ENCODE results near the gene SLX4IP. TPM values are rescaled to one million over a fixed set of nuclear protein-coding genes. Genes with fewer than 3 reads are reported as not detected.

Gene SLX4IP
- total RNA-seq, 1 donor from 2014 or later = 2.8 TPM

DNA sequence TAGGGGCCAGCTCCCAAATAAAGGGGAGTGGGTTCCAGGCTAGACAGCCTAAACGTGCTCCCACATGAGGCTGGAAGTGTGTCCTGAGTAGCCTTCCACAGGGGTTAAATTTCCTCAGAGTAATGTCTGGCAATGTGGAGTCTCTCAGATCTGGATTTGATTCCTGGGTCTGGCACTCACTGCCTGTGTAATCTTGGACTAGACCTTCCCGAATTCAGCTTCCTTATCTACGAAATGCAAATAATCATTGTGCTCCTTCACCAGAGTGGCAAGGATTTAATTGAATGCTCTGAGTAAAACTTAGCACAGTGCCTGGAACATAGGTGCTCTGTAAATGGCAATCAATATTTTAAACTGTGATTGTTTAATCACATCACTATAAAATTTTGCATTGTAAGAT, 114.4 kb downstream of the SLX4IP start:
- no peak for DNase-seq (ENCODE audit: low read depth, low spot score)

DNA sequence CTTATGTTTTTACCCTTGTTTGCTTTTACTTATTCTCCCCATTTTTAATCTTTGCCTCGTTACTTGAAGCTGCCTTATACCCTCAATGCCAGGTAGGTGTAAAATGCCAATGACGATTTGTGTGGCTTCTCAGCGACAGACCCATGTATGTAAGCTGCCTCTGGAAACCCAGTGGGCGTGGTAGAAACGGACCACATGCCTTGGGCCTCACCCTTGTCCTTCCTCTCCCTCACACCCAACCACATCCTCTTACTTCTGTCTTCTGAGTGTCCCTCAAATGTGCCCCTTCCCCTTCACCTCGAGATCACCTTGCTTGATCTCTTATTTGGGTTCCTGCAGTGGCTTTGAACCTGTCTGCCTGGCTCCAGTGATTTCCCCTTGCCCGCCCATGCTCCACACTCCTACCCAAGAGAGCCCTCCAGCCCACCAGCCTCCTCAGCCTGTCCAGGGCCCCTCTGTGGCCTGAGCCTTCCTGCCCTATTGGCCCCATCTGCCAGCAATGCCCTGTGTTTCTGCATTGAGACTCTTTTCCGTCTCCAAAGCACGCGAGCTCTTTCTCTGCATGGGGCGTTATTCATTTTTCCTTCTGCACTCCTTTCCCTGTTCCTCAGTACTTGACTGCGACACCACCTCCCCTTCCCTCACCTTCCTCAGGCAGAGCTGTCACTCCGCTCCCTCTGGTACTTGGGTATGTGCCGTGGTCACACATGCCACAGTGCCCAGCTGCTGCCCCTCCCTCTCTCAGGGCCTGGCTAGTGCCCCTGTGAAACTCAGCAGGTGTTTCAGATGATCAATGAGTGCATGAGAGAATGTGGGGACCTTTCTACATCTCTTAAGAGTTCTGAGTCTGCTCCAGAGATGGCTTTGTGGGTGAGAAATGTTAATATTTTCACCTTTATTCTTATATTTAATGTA, 115.4 kb downstream of the SLX4IP start:
- no peak for DNase-seq (ENCODE audit: low read depth, low spot score)

DNA sequence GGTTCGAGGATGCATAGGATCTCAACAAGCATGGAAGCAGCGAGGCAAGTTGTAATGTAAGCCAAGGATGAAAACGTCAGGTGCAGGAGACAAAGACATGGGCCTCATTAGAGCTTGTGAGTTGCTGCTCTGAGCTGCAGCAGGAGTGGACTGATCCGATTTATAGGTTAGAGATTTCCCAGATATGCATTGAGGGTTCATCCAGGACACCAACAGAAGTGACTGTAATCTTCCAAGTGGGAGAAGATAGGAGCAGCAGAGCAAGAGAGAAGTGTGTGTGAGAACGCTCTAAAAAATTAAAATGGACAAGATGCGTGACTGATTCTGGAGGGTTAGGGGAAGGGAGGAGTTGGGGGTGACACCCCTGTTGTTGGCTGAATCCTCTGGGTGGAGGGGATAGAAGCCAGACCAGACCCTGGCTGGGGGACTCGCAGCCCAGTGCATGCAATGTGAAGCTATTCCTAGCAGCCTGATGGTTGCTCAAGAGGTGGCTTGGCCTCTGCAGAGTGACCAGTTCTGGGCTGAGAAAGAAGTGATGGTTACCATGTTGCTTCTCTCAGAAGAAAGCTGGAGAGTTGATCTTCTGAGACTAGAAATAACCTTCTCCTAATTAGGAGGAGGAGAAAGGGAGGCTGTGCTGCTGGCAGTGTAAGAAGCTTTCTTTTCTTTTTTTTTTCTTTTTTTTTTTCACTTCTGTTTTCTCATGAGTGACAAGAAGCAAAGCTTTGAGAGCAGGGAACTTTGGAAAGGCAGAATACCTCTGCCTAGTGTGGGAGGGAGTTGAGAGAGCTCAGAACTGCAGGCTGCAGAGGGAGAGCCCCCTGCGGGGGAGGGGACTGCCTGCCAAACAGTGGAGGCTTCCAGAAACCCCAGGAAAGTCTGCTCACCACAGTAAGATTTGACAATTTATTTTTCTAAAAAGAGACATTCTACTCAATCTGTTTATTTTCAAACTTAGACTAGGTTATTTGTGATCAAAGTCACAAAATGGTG, 116.9 kb downstream of the SLX4IP start:
- DNase-seq (ENCODE audit: low read depth, low spot score) = no peak

DNA sequence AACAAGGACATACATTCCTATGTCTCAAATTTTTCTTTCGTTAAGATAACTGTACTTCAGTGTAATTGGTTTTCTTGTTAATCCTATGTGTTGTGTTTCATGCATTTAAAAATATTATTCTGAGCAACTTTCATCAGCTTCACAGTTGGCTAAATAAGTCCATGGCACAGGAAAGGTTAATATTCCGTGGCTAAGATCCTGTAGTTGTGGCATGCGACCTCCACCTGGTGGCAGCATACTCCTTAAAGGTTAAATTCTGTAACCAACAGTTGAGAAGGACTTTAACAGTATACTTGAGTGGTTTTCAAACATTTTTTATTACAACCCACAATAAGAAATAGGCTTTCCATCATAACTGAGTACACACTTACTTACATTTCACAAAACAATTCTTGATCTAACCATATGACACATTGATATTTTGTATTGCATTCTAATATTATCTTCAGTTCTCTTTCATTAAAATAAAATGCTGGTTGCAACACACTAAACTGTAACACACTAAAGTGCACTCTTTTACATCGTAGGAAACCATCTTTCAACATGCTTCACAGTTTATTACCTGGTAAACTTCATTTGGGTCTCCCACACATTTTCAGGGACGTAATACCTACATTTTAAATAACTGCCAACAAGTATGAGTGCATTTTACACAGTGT, 118.3 kb downstream of the SLX4IP start:
- DNase-seq (ENCODE audit: low read depth, low spot score) = no peak

DNA sequence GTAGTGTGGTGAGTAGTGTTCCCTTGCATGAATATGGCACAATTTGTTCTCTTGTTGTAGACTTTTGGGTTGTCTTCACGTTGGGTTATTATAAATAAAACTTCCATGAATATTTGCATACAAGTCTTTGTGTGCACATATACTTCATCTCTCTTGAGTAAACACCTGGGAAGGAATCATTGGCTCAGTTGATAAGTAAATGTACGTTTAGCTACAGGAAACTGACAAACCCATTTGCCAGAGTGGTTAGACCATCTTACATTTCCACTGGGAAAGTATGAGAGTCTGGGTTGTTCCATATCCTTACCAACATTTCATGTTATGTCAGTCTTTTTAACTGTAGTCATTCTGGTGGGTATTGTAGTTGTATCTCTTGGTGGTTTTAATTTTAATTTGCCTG, 119.2 kb downstream of the SLX4IP start:
- DNase-seq (ENCODE audit: low read depth, low spot score) = no peak

DNA sequence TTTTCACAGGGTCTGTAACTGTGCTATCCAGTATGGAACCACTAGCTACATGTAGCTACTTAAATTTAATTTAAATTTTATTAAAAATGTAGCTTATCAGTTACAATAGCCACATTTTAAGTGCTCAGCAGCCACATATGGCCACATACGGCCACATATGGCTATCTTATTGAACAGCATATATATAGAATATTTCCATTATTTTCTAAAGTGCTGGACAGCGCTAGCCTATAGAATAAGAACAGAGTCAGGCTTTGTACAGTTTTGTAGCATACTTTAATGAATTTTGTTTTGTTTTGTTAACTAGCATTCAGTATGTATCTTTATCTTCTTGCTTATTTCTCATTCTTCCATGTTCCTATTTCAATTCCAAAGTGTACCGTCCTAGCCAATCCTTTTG, 120.3 kb downstream of the SLX4IP start:
- DNase-seq (ENCODE audit: low read depth, low spot score) = no peak

DNA sequence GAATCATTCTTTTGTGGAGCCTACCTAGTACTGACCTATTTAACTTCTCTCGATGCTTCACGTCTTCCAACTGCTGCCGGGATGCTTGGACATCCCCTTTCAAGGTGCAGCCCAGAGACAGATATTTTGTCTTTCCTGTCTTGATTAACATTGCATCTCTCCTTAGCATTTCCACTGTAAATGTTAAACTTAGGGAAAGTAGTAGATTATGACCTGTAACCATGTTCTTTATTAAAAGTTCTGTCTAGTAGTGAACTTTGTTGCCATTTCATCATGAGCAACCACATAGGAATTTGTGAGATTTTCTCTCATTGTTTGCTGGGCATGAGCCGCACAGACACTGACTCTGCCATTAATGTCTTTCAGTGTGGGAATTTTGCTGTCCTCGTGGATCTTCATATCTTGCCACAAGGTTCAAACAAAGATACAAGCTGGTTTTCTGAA, 120.8 kb downstream of the SLX4IP start:
- DNase-seq (ENCODE audit: low read depth, low spot score) = no peak

DNA sequence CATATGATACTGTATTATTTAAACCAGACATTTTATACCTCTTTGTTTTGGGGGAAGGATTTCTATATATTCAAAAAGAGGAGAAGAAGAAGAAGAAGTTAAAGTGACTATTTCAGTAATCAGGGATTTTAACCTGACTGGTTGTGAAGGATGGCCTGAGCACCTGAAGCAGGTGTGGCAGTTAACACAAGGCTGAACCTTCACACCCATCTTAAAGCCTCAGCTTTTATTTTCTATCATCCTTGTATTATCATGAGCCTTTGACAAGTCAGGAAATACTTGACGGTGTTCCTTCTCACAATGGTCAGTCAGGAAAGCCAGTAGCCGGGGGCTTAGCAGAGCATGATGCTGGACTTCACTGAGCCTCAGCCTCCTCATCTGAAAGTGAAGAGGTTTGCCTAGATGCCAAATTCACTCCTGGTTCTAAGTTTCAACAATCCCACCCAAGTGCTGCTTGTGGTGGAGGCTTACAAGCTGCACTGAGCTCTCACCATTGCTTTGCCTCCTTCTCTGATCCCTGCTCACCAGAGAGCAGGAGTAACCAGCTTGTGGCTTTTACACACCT, 121.5 kb downstream of the SLX4IP start:
- no peak for DNase-seq (ENCODE audit: low read depth, low spot score)

DNA sequence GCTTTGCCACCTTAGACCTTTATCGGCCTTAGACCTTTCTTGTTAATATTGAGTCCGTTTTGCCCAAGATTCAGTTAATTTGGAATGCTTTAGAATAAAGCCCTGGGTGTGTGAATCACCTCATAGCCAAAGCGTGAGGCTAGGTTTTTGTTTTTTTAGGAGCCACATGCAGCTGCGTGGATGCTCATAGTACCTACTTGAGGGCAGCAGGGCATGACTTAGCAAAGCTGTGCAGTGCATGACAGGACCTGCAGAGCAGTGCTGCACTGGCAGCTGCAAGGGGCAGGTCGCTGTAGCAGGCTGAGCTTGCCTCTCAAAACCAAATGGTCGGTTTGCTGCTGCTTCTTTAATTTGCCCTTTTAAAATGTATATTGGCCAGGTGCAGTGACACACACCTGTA, 122.6 kb downstream of the SLX4IP start:
- DNase-seq (ENCODE audit: low read depth, low spot score) = no peak

DNA sequence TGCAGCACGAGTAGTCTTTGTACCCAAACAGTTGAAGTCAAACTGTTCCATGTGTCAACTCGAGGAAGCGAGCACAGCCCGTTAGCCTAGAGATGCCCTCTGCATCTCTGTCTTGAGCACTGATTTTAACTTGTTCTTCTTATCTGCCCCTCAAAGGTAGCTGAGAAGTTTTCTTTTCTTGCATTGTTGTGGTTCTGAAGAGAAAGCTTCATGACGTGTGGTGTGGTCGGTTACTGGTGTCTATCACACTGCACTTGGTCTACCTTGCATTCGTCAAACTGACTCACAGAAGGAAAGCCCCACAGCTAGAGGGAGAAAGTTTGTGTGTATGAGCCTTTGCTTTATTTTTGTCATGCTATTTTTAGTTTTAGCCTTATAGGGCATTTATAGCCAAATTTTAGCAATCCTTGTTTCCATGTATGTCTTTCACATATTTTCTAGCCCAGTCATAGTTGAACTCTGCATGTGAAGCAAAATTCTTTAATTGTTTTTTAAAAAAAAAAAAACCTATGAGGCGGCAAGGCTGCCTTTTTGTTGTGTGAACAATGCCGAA, 123.6 kb downstream of the SLX4IP start:
- no peak for DNase-seq (ENCODE audit: low read depth, low spot score)

DNA sequence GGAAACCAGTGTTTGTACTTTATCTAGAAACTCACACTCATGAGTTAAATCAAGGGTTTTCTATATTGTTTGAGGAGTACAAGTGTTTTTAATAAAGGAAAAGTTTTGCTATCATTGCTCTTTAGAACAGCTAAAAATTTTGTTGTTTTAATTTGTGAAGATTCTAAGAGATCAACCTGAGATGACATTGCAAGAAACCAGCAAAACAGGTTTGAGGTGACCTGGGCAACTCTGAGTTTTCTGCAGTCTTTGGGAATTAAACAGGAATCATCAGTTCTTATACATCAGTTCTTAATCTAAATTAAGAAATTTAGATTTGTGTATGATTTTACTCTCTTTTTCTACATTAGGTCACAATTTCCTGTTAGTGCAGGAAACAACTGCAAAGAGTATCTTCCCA, 124.2 kb downstream of the SLX4IP start:
- DNase-seq (ENCODE audit: low read depth, low spot score) = no peak

DNA sequence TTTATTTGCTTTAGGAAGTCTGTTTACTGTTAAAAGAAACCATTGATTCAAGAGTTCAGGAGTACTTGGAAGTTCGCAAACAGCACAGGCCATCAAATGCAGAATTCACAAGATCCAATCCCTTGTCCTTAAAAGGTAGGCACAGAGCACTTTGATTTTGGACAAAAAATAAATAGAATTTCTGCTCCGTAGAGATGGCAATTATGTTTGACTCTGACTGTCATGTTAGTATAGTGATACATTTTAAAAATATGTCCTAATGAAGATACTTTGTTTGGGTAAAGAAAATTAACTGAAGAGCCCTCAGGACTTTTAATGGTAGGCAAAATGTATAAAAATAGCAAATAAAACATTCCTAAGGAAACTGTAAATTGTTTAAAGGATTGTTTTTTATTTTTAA, 125.6 kb downstream of the SLX4IP start:
- DNase-seq (ENCODE audit: low read depth, low spot score) = no peak

DNA sequence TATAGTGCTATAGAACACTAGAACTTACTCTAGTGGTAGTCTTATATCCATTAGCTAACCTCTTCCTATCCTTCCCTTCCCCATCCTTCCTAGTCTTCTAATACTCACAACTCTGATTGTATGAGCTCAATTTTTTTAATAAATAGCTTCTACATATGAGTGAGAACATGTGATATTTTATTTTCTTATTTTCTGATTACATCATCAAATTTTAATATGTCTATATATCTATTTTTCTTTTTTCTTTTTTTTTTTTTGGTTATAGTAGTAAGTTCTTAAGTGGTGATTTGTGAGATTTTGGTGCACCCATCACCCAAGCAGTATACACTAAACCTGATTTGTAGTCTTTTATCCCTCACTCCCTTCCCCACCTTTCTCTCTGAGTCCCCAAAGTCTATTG, 126.2 kb downstream of the SLX4IP start:
- no peak for DNase-seq (ENCODE audit: low read depth, low spot score)

DNA sequence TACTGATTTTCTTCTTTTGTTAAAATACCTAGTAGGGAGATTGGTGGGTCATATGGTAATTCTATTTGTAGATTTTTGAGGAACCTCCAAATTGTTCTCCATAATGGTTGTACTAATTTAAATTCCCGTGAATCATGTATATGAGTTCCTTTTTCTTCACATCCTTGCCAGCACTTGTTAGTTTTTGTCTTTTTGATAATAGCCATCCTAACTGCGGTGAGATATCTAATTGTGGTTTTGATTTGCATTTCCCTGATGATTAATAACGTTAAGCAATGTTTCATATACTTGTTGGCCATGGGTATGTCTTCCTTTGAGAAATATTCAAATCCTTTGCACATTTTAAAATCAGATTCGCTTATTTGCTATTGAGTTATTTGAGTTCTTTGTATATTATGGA, 127.8 kb downstream of the SLX4IP start:
- DNase-seq (ENCODE audit: low read depth, low spot score) = no peak

DNA sequence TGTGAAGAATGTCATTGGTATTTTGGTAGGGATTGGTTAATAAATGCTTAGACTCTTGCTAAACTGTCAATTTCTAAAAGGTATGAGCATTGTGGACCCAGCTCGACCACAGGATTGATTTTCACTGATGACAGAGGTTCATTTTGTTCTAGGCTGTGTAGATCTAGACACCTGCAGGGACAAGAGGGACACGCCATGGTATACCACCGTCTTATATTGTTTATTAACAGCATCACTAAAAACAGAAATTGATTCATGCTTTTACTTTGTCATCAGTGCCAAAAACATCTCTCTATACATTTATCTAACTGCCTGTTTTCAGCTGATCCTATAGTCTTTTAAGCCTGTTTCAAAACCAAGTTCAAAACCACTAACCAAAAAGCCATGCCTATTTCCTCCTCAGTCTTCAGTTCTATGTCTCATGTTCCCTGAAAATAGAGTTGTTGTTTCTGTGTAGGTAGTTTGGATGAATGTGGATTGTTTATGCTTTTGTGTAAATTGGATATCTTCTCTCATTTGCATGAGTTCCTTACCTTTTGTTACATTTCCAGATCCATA, 128.9 kb downstream of the SLX4IP start:
- no peak for DNase-seq (ENCODE audit: low read depth, low spot score)

DNA sequence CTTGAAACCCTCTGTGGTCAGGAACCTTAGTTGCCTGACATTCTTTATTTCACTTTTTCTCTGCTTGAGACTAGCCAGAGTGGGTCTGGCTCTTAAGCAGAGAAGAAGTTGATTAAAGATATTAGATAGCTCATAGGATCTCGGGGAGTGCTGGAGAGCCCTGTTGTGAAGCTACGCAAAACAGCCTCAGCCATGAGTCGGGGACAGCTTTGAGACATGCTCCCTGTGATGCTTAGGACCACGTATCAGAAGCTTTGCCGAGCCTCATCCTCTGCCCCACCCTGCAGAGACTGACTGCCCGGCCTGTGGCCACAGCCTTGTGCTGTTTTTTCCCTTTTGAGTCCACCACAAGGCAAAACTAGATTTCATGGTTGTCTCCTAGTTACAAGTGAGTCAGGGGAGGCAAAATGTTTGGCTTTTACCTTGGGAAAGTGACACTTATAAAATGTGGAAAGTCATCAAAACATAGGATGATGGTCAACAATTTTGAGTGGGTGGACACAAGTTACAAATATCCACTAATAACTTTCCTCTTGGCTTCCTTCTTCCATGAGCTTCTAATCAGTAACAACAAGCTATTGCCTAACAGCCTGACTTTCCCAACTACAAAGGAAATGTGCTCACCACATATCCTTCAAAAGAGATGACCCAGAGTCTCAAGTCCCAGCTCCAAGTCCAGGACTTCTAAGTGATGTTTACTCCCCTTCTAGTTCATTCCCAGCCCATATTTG, 130.3 kb downstream of the SLX4IP start:
- DNase-seq (ENCODE audit: low read depth, low spot score) = no peak

DNA sequence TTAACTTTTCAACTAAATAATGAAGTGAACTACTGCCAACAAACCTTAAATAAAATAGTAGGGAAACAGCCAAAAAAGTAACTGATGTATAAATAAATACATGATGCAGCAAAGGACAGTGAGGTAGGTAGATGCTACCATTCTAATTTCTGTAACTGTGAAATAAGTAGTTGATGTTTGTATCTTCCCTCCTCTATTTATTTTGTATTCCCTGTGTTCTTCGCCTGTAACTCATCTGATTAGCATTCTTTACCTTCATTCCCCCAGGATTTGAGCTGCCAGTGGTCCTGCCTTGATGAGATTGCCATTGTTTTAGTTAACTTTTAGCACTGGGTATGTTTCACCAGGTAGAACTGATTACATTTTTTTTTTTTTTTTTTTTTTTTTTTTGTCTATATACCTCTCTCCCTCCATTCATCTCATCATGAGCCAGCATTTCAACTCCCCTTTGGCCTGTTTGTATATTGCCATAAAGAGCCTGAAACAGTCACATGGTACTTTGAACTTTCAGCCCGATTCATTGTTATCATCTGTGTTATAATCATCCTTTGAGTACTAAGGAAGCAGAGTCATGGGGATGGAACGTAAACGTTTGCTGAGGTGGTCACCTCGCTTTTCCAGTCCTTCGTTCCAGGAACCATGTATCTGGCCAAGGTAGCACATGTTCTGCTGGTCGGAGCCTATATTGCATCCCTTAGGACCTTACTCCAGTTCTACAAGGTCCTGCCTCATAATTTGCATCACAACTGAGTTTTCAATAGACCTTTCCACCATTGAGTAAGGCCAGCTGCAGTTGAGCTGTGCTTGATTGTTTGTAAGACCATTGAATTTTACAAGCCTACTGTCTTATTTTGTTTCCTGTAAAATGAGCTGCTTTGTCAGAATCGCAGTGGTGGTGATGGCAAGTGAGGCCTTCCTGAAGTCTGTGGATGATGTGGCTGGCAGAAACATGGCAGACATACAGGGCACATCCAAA, 131.1 kb downstream of the SLX4IP start:
- DNase-seq (ENCODE audit: low read depth, low spot score) = no peak

DNA sequence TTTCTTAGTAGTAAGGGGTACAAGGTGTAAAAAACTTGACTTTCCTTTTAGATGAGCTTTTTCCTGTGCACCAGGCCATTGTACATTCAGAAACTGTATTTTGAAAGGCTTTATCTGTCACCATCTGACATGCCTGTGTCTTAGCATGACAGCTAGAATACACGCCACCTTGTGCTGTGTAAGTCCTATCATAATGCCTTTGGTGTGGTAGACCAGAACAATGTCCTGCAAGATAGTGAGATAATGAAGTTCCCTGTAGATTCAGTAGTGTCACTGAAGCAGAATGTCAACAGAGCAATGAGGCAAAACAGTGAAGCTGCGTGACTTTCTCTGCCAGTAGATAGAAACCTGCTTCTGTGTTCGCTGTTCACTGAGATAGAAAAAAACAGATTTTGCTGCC, 132.9 kb downstream of the SLX4IP start:
- no peak for DNase-seq (ENCODE audit: low read depth, low spot score)

DNA sequence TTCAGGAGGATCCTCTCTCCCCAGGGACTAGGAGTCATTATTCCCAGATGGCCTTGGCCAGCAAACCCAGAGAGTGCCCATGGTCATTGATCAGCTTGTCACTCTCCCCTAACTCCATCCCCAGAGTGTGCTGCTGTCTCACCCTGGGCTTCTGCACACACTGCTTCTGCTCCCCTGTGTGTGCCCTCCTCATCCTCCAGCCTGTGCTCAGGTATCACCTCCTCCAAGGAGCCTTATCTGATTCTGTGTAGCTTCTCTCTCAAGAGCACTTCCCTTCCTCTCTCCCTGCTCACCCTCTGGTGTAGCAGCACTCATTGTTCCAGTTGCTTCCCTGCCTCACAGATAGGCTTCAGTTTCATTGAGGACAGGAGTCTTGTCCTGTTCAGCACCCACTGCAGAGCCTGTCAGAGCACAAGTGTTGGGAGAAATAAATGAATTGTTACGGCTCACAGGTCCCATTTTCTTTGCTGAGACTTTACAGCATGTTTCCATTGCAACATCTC, 136.3 kb downstream of the SLX4IP start:
- no peak for DNase-seq (ENCODE audit: low read depth, low spot score)

Data from pulmonary artery endothelial cell (primary cell).